Psoas muscle (tissue), 8 donors: ENCODE data around the gene KIAA0040. TPM values are rescaled to one million over a fixed set of nuclear protein-coding genes. Genes with fewer than 3 reads are reported as not detected.

ENCODE experiments used
- ATAC-seq, 4 donors: fragments of 200-7000 bp; cut with Tn5 transposase; one replicate each; pipeline ENCODE4 v1.9.1; 2020; ENCODE audit warnings: moderate library complexity in 3 of 4, mild to moderate bottlenecking in 2 of 4
- DNase-seq, 2 donors: peaks; one replicate each; pipeline ENCODE4 v3.0.0-alpha.2; 2020
- H3K27ac ChIP-seq: fragments of 200-600 bp; one replicate; pipeline ENCODE4 v1.8.0; 2022
- H3K27me3 ChIP-seq, 3 donors: fragments of 200-600 bp in 1 of 3; one replicate each; pipeline versions ENCODE4 v1.6.1 to v1.8.0; 2013 to 2022; ENCODE audit warnings: low read length in 2 of 3, mild to moderate bottlenecking in 2 of 3, moderate library complexity in 1 of 3; ENCODE audit not compliant: insufficient read depth in 3 of 3
- H3K36me3 ChIP-seq, 2 donors: fragments of 200-600 bp in 1 of 2; one replicate each; pipeline versions ENCODE4 v1.6.1 to v1.8.0; 2013 to 2022; ENCODE audit warnings: low read depth in 1 of 2, mild to moderate bottlenecking in 1 of 2, moderate library complexity in 1 of 2; ENCODE audit not compliant: insufficient read depth in 1 of 2
- H3K4me1 ChIP-seq: fragments of 200-600 bp; one replicate; pipeline ENCODE4 v1.8.0; 2022
- H3K4me3 ChIP-seq: fragments of 200-600 bp; one replicate; pipeline ENCODE4 v1.8.0; 2022; ENCODE audit warnings: mild to moderate bottlenecking
- H3K9me3 ChIP-seq: fragments of 200-600 bp; one replicate; pipeline ENCODE4 v1.8.0; 2022
- CTCF ChIP-seq: fragments of 200-600 bp; IDR thresholded peaks from one replicate; pipeline ENCODE4 v1.8.0; 2022; ENCODE audit warnings: antibody characterized with exemption
- WGBS, 3 donors: extraction: QIAGEN DNeasy Blood & Tissue Kit; methylation state at CpG; one replicate each; pipeline versions ENCODE4 v1.1.6 to v1.1.7; 2013; 5-methylcytosine and 5-hydroxymethylcytosine counted together
- intact Hi-C, 2 donors: fragments of 100-400 bp; cut with DNase I; formaldehyde crosslinking; loops; one replicate each; pipeline versions ENCODE4 v1.11.0 to v1.14.2; 2022
- polyA plus RNA-seq, 3 donors: library from polyadenylated mRNA; stranded (reverse); fragments of 200-250 nt; gene quantifications; one replicate each; pipeline ENCODE4 v1.2.3, GENCODE V29; 2013
- total RNA-seq, 4 donors: library from RNA; stranded (reverse); fragmentation: NEBNext Ultra II Directional in 2 of 4; extraction: Animal tissue kit (Norgen Biotek cat#: 25700) in 2 of 4; gene quantifications; one replicate each; pipeline versions ENCODE4 v1.2.1 to v1.2.4, GENCODE V29; 2021 to 2023
- donor health status: healthy with polysubstance abuse.
- donor health status: DM: no; HTN: no; CAD: no; lungs with moderate emphysema.
- donor health status: Bipolar disorder and iron deficiency.
- donor health status: healthy.
- donor health status: DM: yes; HTN: yes; CAD: no.
- donor health status: DM: no; HTN: no; CAD: no.
- donor health status: DM: no; HTN: no; CAD: no.
- donor health status: DM: yes; HTN: yes; CAD: no.

KIAA0040 gene
- total and polyA plus RNA-seq, 7 donors: 5.7 to 48.0 (median 11.0) TPM

GRCh38 chr1:175173531-175173930, 19.0 kb downstream of the KIAA0040 start:
- peaks cover 6 to 21% of the 10 kb centered on the region in 2 donors for H3K36me3 ChIP-seq
- TF ChIP-seq CTCF: no peak
- H3K27me3 ChIP-seq: no peaks in the 10 kb centered on the region
- H3K27ac ChIP-seq: no peak overlapping the region
- ATAC-seq (no peak), DNase-seq (no peak)
- peaks cover 9% of the 10 kb centered on the region for H3K4me1 ChIP-seq
- WGBS, 3 donors: 83 to 86% (median 84%) methylated on average over 7 of the region's 7 CpGs
- H3K4me3 ChIP-seq: no peak overlapping the region
- H3K9me3 ChIP-seq: no peaks in the 10 kb centered on the region
- intact Hi-C loops: no loop called here

GRCh38 chr1:175172503-175172902, 20.1 kb downstream of the KIAA0040 start:
- peaks cover 6 to 20% of the 10 kb centered on the region in 2 donors for H3K36me3 ChIP-seq
- no peaks in the 10 kb centered on the region for H3K9me3 ChIP-seq
- TF ChIP-seq CTCF: no peak
- H3K27me3 ChIP-seq: no peaks in the 10 kb centered on the region
- DNase-seq: no peak
- H3K27ac ChIP-seq: no peak overlapping the region
- H3K4me1 ChIP-seq: peaks cover 9% of the 10 kb centered on the region
- ATAC-seq: no peak
- intact Hi-C loops: no loop called here
- WGBS, 3 donors: 91 to 92% (median 92%) methylated on average over 3 of the region's 3 CpGs
- no peak overlapping the region for H3K4me3 ChIP-seq

DNA sequence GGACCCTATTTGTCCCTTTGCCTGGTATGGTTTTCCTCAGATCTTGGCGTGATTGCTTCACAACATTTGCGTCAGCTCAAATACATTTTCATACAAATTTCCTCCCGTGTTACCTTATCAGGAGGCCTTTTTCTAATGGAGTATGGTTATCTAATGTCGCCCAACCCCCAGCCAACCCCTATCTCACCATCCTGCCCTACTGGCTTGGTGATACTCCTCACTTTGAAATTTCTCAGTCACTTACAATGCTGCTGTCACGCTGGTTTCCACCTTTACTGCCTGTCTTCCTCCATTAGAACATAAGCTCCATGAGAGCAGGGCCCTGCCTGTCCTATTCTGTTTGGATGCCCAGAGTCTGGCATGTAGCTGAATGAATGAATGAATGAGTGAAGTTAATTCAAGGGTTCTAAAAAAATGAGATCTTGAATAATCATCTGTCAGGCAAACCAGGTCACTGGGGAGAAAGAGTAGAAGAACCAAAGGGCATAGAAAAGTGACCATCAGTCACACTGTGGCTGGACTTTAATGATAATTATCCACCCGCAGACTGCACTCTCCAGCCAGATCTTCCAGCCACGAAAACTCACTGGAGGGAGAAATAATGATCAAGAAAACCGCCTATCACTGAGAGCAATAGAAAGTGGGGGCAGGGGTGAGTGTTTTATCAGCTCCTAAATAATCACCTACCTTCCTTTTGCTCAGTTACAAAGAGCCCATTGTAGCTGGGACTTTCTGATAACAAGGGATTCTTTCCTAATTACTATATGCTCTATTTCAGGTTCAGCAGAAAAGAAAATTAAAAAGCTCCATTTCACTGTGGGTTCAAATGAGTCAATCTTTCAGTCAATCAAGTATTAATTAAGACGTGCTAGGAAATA, 21.3 kb downstream of the KIAA0040 start:
- H3K4me1 ChIP-seq: peaks cover 9% of the 10 kb centered on the region
- DNase-seq: no peak
- 89 to 91% (median 89%) methylated on average over 9 of the region's 9 CpGs for WGBS, 3 donors
- H3K4me3 ChIP-seq: no peak overlapping the region
- H3K36me3 ChIP-seq: peaks cover 6 to 15% of the 10 kb centered on the region in 2 donors
- H3K27me3 ChIP-seq: no peaks in the 10 kb centered on the region
- no peaks in the 10 kb centered on the region for H3K9me3 ChIP-seq
- H3K27ac ChIP-seq: no peak overlapping the region
- intact Hi-C loops: no loop called here
- TF ChIP-seq CTCF: no peak
- ATAC-seq: no peak

GRCh38 chr1:175169286-175170018, 23.1 kb downstream of the KIAA0040 start:
- Histone ChIP-seq H3K36me3 (peaks cover 9 to 28% of the 10 kb centered on the region in 2 donors), H3K27ac (no peak overlapping the region), H3K4me1 (peaks cover 4% of the 10 kb centered on the region), H3K9me3 (no peaks in the 10 kb centered on the region), H3K27me3 (no peaks in the 10 kb centered on the region), H3K4me3 (no peak overlapping the region)
- intact Hi-C loops: no loop called here
- DNase-seq (no peak), ATAC-seq (no peak)
- 75 to 86% (median 84%) methylated on average over 6 of the region's 6 CpGs for WGBS, 3 donors
- TF ChIP-seq CTCF: no peak
